Measurements from ENCODE around the gene FARP1. TPM values are rescaled to one million over a fixed set of nuclear protein-coding genes. Genes with fewer than 3 reads are reported as not detected.

The FARP1 gene
- total and polyA plus RNA-seq, 2 donors: 30.6 to 81.7 TPM

- DNase-seq (ENCODE audit: extremely low spot score): no peak
- Histone ChIP-seq H3K36me3 (ENCODE audit: insufficient read depth) (no peaks in the 10 kb centered on the region), H3K4me3 (ENCODE audit: low read depth, low read length) (no peak overlapping the region), H3K4me1 (ENCODE audit: insufficient read depth) (no peaks in the 10 kb centered on the region), H3K27ac (ENCODE audit: low read depth) (no peak overlapping the region)
- 89% methylated on average over 6 of the region's 6 CpGs for WGBS
These were observed 277.8 kb downstream of the FARP1 start for GRCh38 chr13:98420554-98421175.

GRCh38 chr13:98422046-98422445, 279.2 kb downstream of the FARP1 start:
- Histone ChIP-seq H3K27ac (ENCODE audit: low read depth) (no peak overlapping the region), H3K4me3 (ENCODE audit: low read depth, low read length) (no peak overlapping the region), H3K4me1 (ENCODE audit: insufficient read depth) (no peaks in the 10 kb centered on the region), H3K36me3 (ENCODE audit: insufficient read depth) (no peaks in the 10 kb centered on the region)
- WGBS: 93% methylated on average over 9 of the region's 9 CpGs
- no peak for DNase-seq (ENCODE audit: extremely low spot score)

- Histone ChIP-seq H3K36me3 (ENCODE audit: insufficient read depth) (no peaks in the 10 kb centered on the region), H3K27ac (ENCODE audit: low read depth) (no peak overlapping the region), H3K4me3 (ENCODE audit: low read depth, low read length) (no peak overlapping the region), H3K4me1 (ENCODE audit: insufficient read depth) (no peaks in the 10 kb centered on the region)
- 86% methylated on average over 7 of the region's 7 CpGs for WGBS
- DNase-seq (ENCODE audit: extremely low spot score): no peak
These were observed 280.5 kb downstream of the FARP1 start for GRCh38 chr13:98423417-98423816.

- Histone ChIP-seq H3K4me1 (ENCODE audit: insufficient read depth) (no peaks in the 10 kb centered on the region), H3K36me3 (ENCODE audit: insufficient read depth) (no peaks in the 10 kb centered on the region), H3K27ac (ENCODE audit: low read depth) (no peak overlapping the region), H3K4me3 (ENCODE audit: low read depth, low read length) (no peak overlapping the region)
- no peak for DNase-seq (ENCODE audit: extremely low spot score)
- WGBS: 85% methylated on average over 13 of the region's 13 CpGs
These were observed 284.6 kb downstream of the FARP1 start for GRCh38 chr13:98427331-98427995.

GRCh38 chr13:98428256-98428966, 285.5 kb downstream of the FARP1 start:
- H3K36me3 ChIP-seq (ENCODE audit: insufficient read depth): no peaks in the 10 kb centered on the region
- no peaks in the 10 kb centered on the region for H3K4me1 ChIP-seq (ENCODE audit: insufficient read depth)
- WGBS: 93% methylated on average over 15 of the region's 15 CpGs
- no peak for DNase-seq (ENCODE audit: extremely low spot score)
- no peak overlapping the region for H3K27ac ChIP-seq (ENCODE audit: low read depth)
- H3K4me3 ChIP-seq (ENCODE audit: low read depth, low read length): no peak overlapping the region

- H3K27ac ChIP-seq (ENCODE audit: low read depth): no peak overlapping the region
- no peaks in the 10 kb centered on the region for H3K36me3 ChIP-seq (ENCODE audit: insufficient read depth)
- H3K4me3 ChIP-seq (ENCODE audit: low read depth, low read length): no peak overlapping the region
- no peak for DNase-seq (ENCODE audit: extremely low spot score)
- H3K4me1 ChIP-seq (ENCODE audit: insufficient read depth): no peaks in the 10 kb centered on the region
- 82% methylated on average over 10 of the region's 10 CpGs for WGBS
These were observed 286.2 kb downstream of the FARP1 start for GRCh38 chr13:98429081-98429480.

- Histone ChIP-seq H3K4me3 (ENCODE audit: low read depth, low read length) (no peak overlapping the region), H3K4me1 (ENCODE audit: insufficient read depth) (no peaks in the 10 kb centered on the region)
These were observed 286.6 kb downstream of the FARP1 start for GRCh38 chr13:98429531-98429930.

GRCh38 chr13:98429977-98430736, 287.3 kb downstream of the FARP1 start:
- H3K27ac ChIP-seq (ENCODE audit: low read depth): no peak overlapping the region
- DNase-seq (ENCODE audit: extremely low spot score): no peak
- no peaks in the 10 kb centered on the region for H3K4me1 ChIP-seq (ENCODE audit: insufficient read depth)
- 80% methylated on average over 11 of the region's 11 CpGs for WGBS
- H3K36me3 ChIP-seq (ENCODE audit: insufficient read depth): no peaks in the 10 kb centered on the region
- no peak overlapping the region for H3K4me3 ChIP-seq (ENCODE audit: low read depth, low read length)

More at GRCh38 chr13:98429531-98429930, 286.6 kb downstream of the FARP1 start:
- WGBS: 94% methylated on average over 7 of the region's 7 CpGs
- DNase-seq (ENCODE audit: extremely low spot score): no peak
- no peak overlapping the region for H3K27ac ChIP-seq (ENCODE audit: low read depth)
- no peaks in the 10 kb centered on the region for H3K36me3 ChIP-seq (ENCODE audit: insufficient read depth)

- no peaks in the 10 kb centered on the region for H3K4me1 ChIP-seq (ENCODE audit: insufficient read depth)
- no peak overlapping the region for H3K27ac ChIP-seq (ENCODE audit: low read depth)
- 97% methylated on average over 11 of the region's 11 CpGs for WGBS
- no peak for DNase-seq (ENCODE audit: extremely low spot score)
- H3K4me3 ChIP-seq (ENCODE audit: low read depth, low read length): no peak overlapping the region
- no peaks in the 10 kb centered on the region for H3K36me3 ChIP-seq (ENCODE audit: insufficient read depth)
These were observed 289.7 kb downstream of the FARP1 start for GRCh38 chr13:98432638-98433037.

- no peaks in the 10 kb centered on the region for H3K4me1 ChIP-seq (ENCODE audit: insufficient read depth)
- H3K36me3 ChIP-seq (ENCODE audit: insufficient read depth): no peaks in the 10 kb centered on the region
- H3K27ac ChIP-seq (ENCODE audit: low read depth): no peak overlapping the region
- H3K4me3 ChIP-seq (ENCODE audit: low read depth, low read length): no peak overlapping the region
- DNase-seq (ENCODE audit: extremely low spot score): no peak
- WGBS: 92% methylated on average over 10 of the region's 10 CpGs
These were observed 290.8 kb downstream of the FARP1 start for GRCh38 chr13:98433654-98434053.

- Histone ChIP-seq H3K27ac (ENCODE audit: low read depth) (no peak overlapping the region), H3K36me3 (ENCODE audit: insufficient read depth) (no peaks in the 10 kb centered on the region), H3K4me3 (ENCODE audit: low read depth, low read length) (no peak overlapping the region), H3K4me1 (ENCODE audit: insufficient read depth) (no peaks in the 10 kb centered on the region)
- WGBS: 76% methylated on average over 6 of the region's 6 CpGs
- DNase-seq (ENCODE audit: extremely low spot score): no peak
These were observed 291.2 kb downstream of the FARP1 start for GRCh38 chr13:98434060-98434459.

- Histone ChIP-seq H3K4me1 (ENCODE audit: insufficient read depth) (no peaks in the 10 kb centered on the region), H3K4me3 (ENCODE audit: low read depth, low read length) (no peak overlapping the region), H3K36me3 (ENCODE audit: insufficient read depth) (no peaks in the 10 kb centered on the region), H3K27ac (ENCODE audit: low read depth) (no peak overlapping the region)
- 77% methylated on average over 11 of the region's 11 CpGs for WGBS
- no peak for DNase-seq (ENCODE audit: extremely low spot score)
These were observed 292.5 kb downstream of the FARP1 start for GRCh38 chr13:98435376-98435775.

- no peak for DNase-seq (ENCODE audit: extremely low spot score)
- WGBS: 82% methylated on average over 12 of the region's 12 CpGs
- H3K4me3 ChIP-seq (ENCODE audit: low read depth, low read length): no peak overlapping the region
- H3K27ac ChIP-seq (ENCODE audit: low read depth): no peak overlapping the region
- no peaks in the 10 kb centered on the region for H3K36me3 ChIP-seq (ENCODE audit: insufficient read depth)
- H3K4me1 ChIP-seq (ENCODE audit: insufficient read depth): no peaks in the 10 kb centered on the region
These were observed 293.5 kb downstream of the FARP1 start for GRCh38 chr13:98436233-98436910.

All from urinary bladder (tissue), 4 donors.